ENCODE measurements around the gene CMSS1. TPM values are rescaled to one million over a fixed set of nuclear protein-coding genes. Genes with fewer than 3 reads are reported as not detected.

Gene CMSS1
- total and polyA plus RNA-seq, 5 donors from 2014 or later = 20.5 to 34.0 (median 22.0) TPM

DNA sequence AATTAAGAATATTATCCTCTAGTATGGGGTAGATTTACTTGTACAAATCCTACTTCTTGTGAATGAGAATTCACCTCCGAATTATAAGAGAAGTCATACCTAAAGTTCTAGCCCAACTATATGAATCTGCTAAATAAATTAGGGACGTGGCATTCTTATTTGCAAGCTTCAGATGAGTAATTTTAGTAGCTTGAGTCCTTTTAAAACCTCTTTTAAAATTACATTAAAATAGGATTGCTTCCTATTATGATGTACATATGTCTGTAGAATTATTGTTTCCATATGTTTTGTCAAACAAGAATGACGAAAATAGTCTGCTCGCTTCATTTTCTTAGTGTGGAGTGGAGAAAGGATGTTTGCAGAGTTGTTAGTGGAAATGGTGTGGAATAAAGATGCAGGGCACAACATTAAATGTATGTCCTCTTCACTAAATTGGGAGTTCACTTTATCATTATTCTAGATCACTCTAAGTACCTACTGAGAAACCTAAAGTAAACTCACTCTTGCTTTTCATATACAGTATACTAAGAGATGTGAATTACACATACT, 59.4 kb downstream of the CMSS1 start:
- Histone ChIP-seq H3K4me3 (ENCODE audit: low read depth, low read length) (no peak overlapping the region), H3K36me3 (ENCODE audit: control insufficient read depth, insufficient read depth, low read length) (no peaks in the 10 kb centered on the region), H3K27me3 (ENCODE audit: control insufficient read depth, insufficient read depth, low read length) (peaks cover 12% of the 10 kb centered on the region), H3K27ac (ENCODE audit: insufficient read depth, low read length, poor library complexity, severe bottlenecking) (no peak overlapping the region), H3K4me1 (ENCODE audit: control insufficient read depth, insufficient read depth, low read length, poor library complexity, severe bottlenecking) (peaks cover 13% of the 10 kb centered on the region), H3K9me3 (ENCODE audit: control insufficient read depth in 2 of 2, low read length in 2 of 2) (no peaks in the 10 kb centered on the region)
- H3K4me1 Mint-ChIP-seq = peaks cover 7 to 20% (median 10%) of the 10 kb centered on the region in 4 donors
- H3K4me3 Mint-ChIP-seq = peak overlapping the region in 1 of 4 donors; percentile 3
- no peaks in the 10 kb centered on the region for H3K36me3 Mint-ChIP-seq
- no peak for ATAC-seq (ENCODE audit: low read depth in 2 of 2)
- no peak for DNase-seq
- no peak overlapping the region for H3K27ac Mint-ChIP-seq
- H3K27me3 Mint-ChIP-seq = peaks cover 9% of the 10 kb centered on the region
- H3K9me3 Mint-ChIP-seq = peaks cover 0 to 1% (median 0%) of the 10 kb centered on the region in 7 donors

DNA sequence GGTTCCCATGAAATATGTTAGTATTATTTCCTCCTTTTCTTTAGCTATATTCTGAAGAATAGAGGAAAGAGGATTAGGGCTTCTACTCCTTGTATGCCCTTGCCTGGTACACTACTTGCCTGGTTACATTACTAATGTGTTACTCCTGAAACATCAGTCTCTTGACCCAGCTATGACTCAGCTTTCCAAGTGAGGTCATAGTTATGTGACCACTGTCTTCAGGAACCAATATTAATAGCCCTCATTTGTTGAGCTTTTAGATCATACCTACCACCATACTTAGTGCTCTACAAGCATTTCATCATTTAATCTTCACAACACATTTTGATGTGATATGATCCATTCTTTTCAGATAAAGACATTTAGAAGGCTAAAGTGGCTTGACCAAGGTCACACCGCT, 60.3 kb downstream of the CMSS1 start:
- ATAC-seq (ENCODE audit: low read depth in 2 of 2) (no peak), DNase-seq (no peak)
- no peaks in the 10 kb centered on the region for H3K36me3 ChIP-seq (ENCODE audit: control insufficient read depth, insufficient read depth, low read length)
- H3K4me1 ChIP-seq (ENCODE audit: control insufficient read depth, insufficient read depth, low read length, poor library complexity, severe bottlenecking) = peaks cover 13% of the 10 kb centered on the region
- H3K27ac ChIP-seq (ENCODE audit: insufficient read depth, low read length, poor library complexity, severe bottlenecking) = no peak overlapping the region
- H3K27me3 ChIP-seq (ENCODE audit: control insufficient read depth, insufficient read depth, low read length) = peaks cover 12% of the 10 kb centered on the region
- peaks cover 0 to 1% (median 0%) of the 10 kb centered on the region in 7 donors for H3K9me3 Mint-ChIP-seq
- H3K4me3 ChIP-seq (ENCODE audit: low read depth, low read length) = no peak overlapping the region
- peak overlapping the region in 1 of 4 donors; percentile 3 for H3K4me3 Mint-ChIP-seq
- H3K27ac Mint-ChIP-seq = peak overlapping the region in 2 of 3 donors; percentile 21
- peaks cover 9% of the 10 kb centered on the region for H3K27me3 Mint-ChIP-seq
- H3K4me1 Mint-ChIP-seq = peaks cover 7 to 17% (median 8%) of the 10 kb centered on the region in 4 donors
- H3K36me3 Mint-ChIP-seq = no peaks in the 10 kb centered on the region
- no peaks in the 10 kb centered on the region for H3K9me3 ChIP-seq (ENCODE audit: control insufficient read depth in 2 of 2, low read length in 2 of 2)

GRCh38 chr3:99879275-99879674, 61.6 kb downstream of the CMSS1 start:
- Histone ChIP-seq H3K4me3 (ENCODE audit: low read depth, low read length) (no peak overlapping the region), H3K27me3 (ENCODE audit: control insufficient read depth, insufficient read depth, low read length) (peaks cover 9% of the 10 kb centered on the region), H3K9me3 (ENCODE audit: control insufficient read depth in 2 of 2, low read length in 2 of 2) (no peaks in the 10 kb centered on the region), H3K4me1 (ENCODE audit: control insufficient read depth, insufficient read depth, low read length, poor library complexity, severe bottlenecking) (peaks cover 17% of the 10 kb centered on the region), H3K27ac (ENCODE audit: insufficient read depth, low read length, poor library complexity, severe bottlenecking) (no peak overlapping the region), H3K36me3 (ENCODE audit: control insufficient read depth, insufficient read depth, low read length) (no peaks in the 10 kb centered on the region)
- Mint-ChIP-seq H3K4me1 (peaks cover 7 to 25% (median 18%) of the 10 kb centered on the region in 4 donors), H3K27ac (no peak overlapping the region), H3K27me3 (peaks cover 9% of the 10 kb centered on the region), H3K4me3 (no peak overlapping the region), H3K36me3 (no peaks in the 10 kb centered on the region), H3K9me3 (peaks cover 0 to 1% (median 0%) of the 10 kb centered on the region in 7 donors)
- DNase-seq (no peak), ATAC-seq (ENCODE audit: low read depth in 2 of 2) (no peak)

GRCh38 chr3:99881121-99881524, 63.5 kb downstream of the CMSS1 start:
- peaks cover 8 to 28% (median 26%) of the 10 kb centered on the region in 4 donors for H3K4me1 Mint-ChIP-seq
- DNase-seq (no peak), ATAC-seq (ENCODE audit: low read depth in 2 of 2) (no peak)
- peaks cover 4% of the 10 kb centered on the region for H3K27me3 Mint-ChIP-seq
- H3K27ac ChIP-seq (ENCODE audit: insufficient read depth, low read length, poor library complexity, severe bottlenecking) = no peak overlapping the region
- H3K9me3 ChIP-seq (ENCODE audit: control insufficient read depth in 2 of 2, low read length in 2 of 2) = no peaks in the 10 kb centered on the region
- H3K4me1 ChIP-seq (ENCODE audit: control insufficient read depth, insufficient read depth, low read length, poor library complexity, severe bottlenecking) = peaks cover 14% of the 10 kb centered on the region
- H3K4me3 Mint-ChIP-seq = no peak overlapping the region
- no peak overlapping the region for H3K4me3 ChIP-seq (ENCODE audit: low read depth, low read length)
- H3K9me3 Mint-ChIP-seq = peaks cover 0 to 6% (median 0%) of the 10 kb centered on the region in 7 donors
- peak overlapping the region in 1 of 3 donors; percentile 33 for H3K27ac Mint-ChIP-seq
- H3K36me3 ChIP-seq (ENCODE audit: control insufficient read depth, insufficient read depth, low read length) = no peaks in the 10 kb centered on the region
- H3K27me3 ChIP-seq (ENCODE audit: control insufficient read depth, insufficient read depth, low read length) = no peaks in the 10 kb centered on the region
- H3K36me3 Mint-ChIP-seq = no peaks in the 10 kb centered on the region

DNA sequence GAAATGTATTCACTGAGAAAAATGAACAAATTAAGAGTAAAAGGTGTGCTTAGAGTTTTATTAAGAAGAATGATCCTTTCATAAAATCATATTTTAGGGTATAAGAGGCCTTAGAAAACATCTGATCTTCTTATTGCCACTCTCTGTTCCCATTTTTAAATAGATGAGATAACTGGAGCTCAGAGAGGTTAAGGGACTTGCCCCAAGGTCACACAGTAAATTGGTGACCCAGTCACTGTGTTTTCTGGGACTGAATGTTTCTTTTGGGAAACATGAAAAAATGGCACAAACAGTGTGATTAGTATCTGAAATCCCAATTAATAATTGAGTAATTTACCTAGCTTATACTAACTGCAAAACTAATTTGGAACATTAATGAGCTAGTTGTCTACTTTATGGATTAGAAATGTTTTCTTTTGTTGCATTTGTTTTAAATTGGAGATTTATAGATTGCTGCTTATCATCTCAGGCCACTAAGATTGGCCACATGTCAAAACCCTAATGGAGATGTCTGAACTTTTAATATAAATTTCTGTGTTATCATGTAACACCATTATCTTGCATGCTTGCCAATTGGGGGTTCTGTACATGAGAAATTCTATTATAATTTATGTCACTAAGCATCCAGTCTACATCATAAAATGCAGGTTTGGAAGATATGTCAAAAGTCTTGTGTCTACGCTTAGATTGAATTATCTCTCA, 64.9 kb downstream of the CMSS1 start:
- Mint-ChIP-seq H3K9me3 (peaks cover 0 to 6% (median 0%) of the 10 kb centered on the region in 7 donors), H3K27me3 (no peaks in the 10 kb centered on the region), H3K4me1 (peaks cover 8 to 29% (median 24%) of the 10 kb centered on the region in 4 donors), H3K4me3 (no peak overlapping the region), H3K36me3 (no peaks in the 10 kb centered on the region), H3K27ac (no peak overlapping the region)
- Histone ChIP-seq H3K9me3 (ENCODE audit: control insufficient read depth in 2 of 2, low read length in 2 of 2) (no peaks in the 10 kb centered on the region), H3K4me3 (ENCODE audit: low read depth, low read length) (no peak overlapping the region), H3K36me3 (ENCODE audit: control insufficient read depth, insufficient read depth, low read length) (no peaks in the 10 kb centered on the region), H3K27me3 (ENCODE audit: control insufficient read depth, insufficient read depth, low read length) (no peaks in the 10 kb centered on the region), H3K27ac (ENCODE audit: insufficient read depth, low read length, poor library complexity, severe bottlenecking) (no peak overlapping the region), H3K4me1 (ENCODE audit: control insufficient read depth, insufficient read depth, low read length, poor library complexity, severe bottlenecking) (peaks cover 12% of the 10 kb centered on the region)
- DNase-seq = no peak
- ATAC-seq (ENCODE audit: low read depth in 2 of 2) = no peak

DNA sequence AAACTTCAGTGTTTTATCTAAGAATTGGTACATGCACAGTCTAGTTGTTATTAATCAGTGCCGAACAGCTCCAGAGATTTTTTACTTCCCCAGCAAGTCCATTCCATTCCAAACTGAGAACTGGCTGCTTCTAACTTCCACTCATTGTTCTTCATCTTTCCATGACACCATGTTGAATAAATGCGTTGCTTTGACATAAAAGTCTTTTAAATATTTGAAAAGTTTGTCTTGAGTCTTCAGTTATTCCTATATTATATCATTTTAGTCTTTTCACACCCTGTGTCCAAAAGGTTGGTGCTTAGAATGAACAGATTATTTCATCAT, 65.4 kb downstream of the CMSS1 start:
- Histone ChIP-seq H3K36me3 (ENCODE audit: control insufficient read depth, insufficient read depth, low read length) (no peaks in the 10 kb centered on the region), H3K4me3 (ENCODE audit: low read depth, low read length) (no peak overlapping the region), H3K27me3 (ENCODE audit: control insufficient read depth, insufficient read depth, low read length) (no peaks in the 10 kb centered on the region), H3K4me1 (ENCODE audit: control insufficient read depth, insufficient read depth, low read length, poor library complexity, severe bottlenecking) (peaks cover 12% of the 10 kb centered on the region), H3K9me3 (ENCODE audit: control insufficient read depth in 2 of 2, low read length in 2 of 2) (no peaks in the 10 kb centered on the region), H3K27ac (ENCODE audit: insufficient read depth, low read length, poor library complexity, severe bottlenecking) (no peak overlapping the region)
- Mint-ChIP-seq H3K27me3 (no peaks in the 10 kb centered on the region), H3K4me1 (peaks cover 8 to 29% (median 24%) of the 10 kb centered on the region in 4 donors), H3K9me3 (peaks cover 0 to 6% (median 0%) of the 10 kb centered on the region in 7 donors), H3K4me3 (no peak overlapping the region), H3K27ac (peak overlapping the region in 1 of 3 donors; percentile 3), H3K36me3 (no peaks in the 10 kb centered on the region)
- ATAC-seq (ENCODE audit: low read depth in 2 of 2) (no peak), DNase-seq (no peak)

DNA sequence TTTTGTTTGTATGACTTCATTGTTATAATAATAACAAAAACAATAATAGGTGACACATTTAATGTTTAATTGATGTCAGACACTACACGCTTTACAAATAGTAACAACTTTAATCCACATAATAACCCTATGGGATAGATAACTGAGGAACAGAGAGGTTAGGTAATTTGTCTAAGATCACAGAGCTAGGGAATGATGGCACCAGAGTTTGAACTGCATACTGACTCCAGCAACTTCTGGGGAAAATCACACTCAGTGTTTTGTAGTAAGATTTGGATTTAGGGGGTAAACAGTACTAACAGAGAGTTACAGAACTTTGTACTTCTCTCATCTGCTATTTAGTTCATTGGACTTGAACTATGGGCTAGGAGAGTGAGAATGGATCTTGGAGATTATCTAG, 66.0 kb downstream of the CMSS1 start:
- Histone ChIP-seq H3K36me3 (ENCODE audit: control insufficient read depth, insufficient read depth, low read length) (no peaks in the 10 kb centered on the region), H3K27ac (ENCODE audit: insufficient read depth, low read length, poor library complexity, severe bottlenecking) (no peak overlapping the region), H3K4me1 (ENCODE audit: control insufficient read depth, insufficient read depth, low read length, poor library complexity, severe bottlenecking) (peaks cover 12% of the 10 kb centered on the region), H3K4me3 (ENCODE audit: low read depth, low read length) (no peak overlapping the region), H3K27me3 (ENCODE audit: control insufficient read depth, insufficient read depth, low read length) (no peaks in the 10 kb centered on the region), H3K9me3 (ENCODE audit: control insufficient read depth in 2 of 2, low read length in 2 of 2) (no peaks in the 10 kb centered on the region)
- Mint-ChIP-seq H3K27ac (peak overlapping the region in 2 of 3 donors; percentile 3 to 17), H3K27me3 (no peaks in the 10 kb centered on the region), H3K36me3 (no peaks in the 10 kb centered on the region), H3K4me1 (peaks cover 13 to 29% (median 24%) of the 10 kb centered on the region in 4 donors), H3K4me3 (no peak overlapping the region), H3K9me3 (peaks cover 0 to 6% (median 0%) of the 10 kb centered on the region in 7 donors)
- DNase-seq (no peak), ATAC-seq (ENCODE audit: low read depth in 2 of 2) (no peak)

Measured in CD4-positive, CD25-positive, alpha-beta regulatory T cell (primary cell).